ENCODE results near the gene SPOPL.
"Not testable (repeated sequence)": the region's sequence is repeated elsewhere in the genome, so short reads cannot be mapped to it uniquely, and the experiment has no call there.

Gene SPOPL

GRCh38 chr2:138534791-138535190 lies 33.2 kb downstream of the SPOPL start:
- no peak for TF ChIP-seq CTCF (conservative IDR thresholded peaks at IDR 0.05)
- no peak overlapping the region for H3K27ac ChIP-seq

GRCh38 chr2:138536302-138536701 lies 34.7 kb downstream of the SPOPL start:
- H3K27ac ChIP-seq = no peak overlapping the region
- TF ChIP-seq CTCF (conservative IDR thresholded peaks at IDR 0.05) = no peak
- TF ChIP-seq ZFX (IDR thresholded peaks at IDR 0.05) = no peak

GRCh38 chr2:138536740-138537139 lies 35.2 kb downstream of the SPOPL start:
- TF ChIP-seq CTCF (conservative IDR thresholded peaks at IDR 0.05) = no peak
- no peak for TF ChIP-seq ZFX (IDR thresholded peaks at IDR 0.05)

GRCh38 chr2:138537170-138537915 lies 35.8 kb downstream of the SPOPL start:
- H3K27ac ChIP-seq = no peak overlapping the region
- TF ChIP-seq CTCF (conservative IDR thresholded peaks at IDR 0.05) (no peak), ZFX (IDR thresholded peaks at IDR 0.05) (no peak)

More at GRCh38 chr2:138536740-138537139, 35.2 kb downstream of the SPOPL start:
- no peak overlapping the region for H3K27ac ChIP-seq

- H3K27ac ChIP-seq = not testable (repeated sequence)
Observed at GRCh38 chr2:138544206-138544605, 42.6 kb downstream of the SPOPL start.

GRCh38 chr2:138548796-138549195 lies 47.2 kb downstream of the SPOPL start:
- TF ChIP-seq ZFX (IDR thresholded peaks at IDR 0.05) = no peak
- no peak for TF ChIP-seq CTCF (conservative IDR thresholded peaks at IDR 0.05)
- no peak overlapping the region for H3K27ac ChIP-seq

GRCh38 chr2:138550172-138550571 lies 48.6 kb downstream of the SPOPL start:
- TF ChIP-seq CTCF (conservative IDR thresholded peaks at IDR 0.05) (no peak), ZFX (IDR thresholded peaks at IDR 0.05) (no peak)
- no peak overlapping the region for H3K27ac ChIP-seq

- no peak for TF ChIP-seq CTCF (conservative IDR thresholded peaks at IDR 0.05)
- TF ChIP-seq ZFX (IDR thresholded peaks at IDR 0.05) = no peak
- H3K27ac ChIP-seq = no peak overlapping the region
Observed at GRCh38 chr2:138550670-138551287, 49.2 kb downstream of the SPOPL start.

Data from C4-2B (cell line).